ENCODE data around the gene WIPF2. TPM values are rescaled to one million over a fixed set of nuclear protein-coding genes. Genes with fewer than 3 reads are reported as not detected.

The WIPF2 gene
- total and polyA plus RNA-seq, 2 of the 8 experiments (the other 6 are each of a cell fraction or from before 2014, with no cell fraction given), result 6.9 to 25.3 TPM

- no peak for TF ChIP-seq SIN3A (conservative IDR thresholded peaks at IDR 0.05 in 1 of 2, IDR thresholded peaks at IDR 0.05 in 1 of 2; ENCODE audit: low read depth in 1 of 2, low read length in 2 of 2)
- TF ChIP-seq RNF2 (IDR thresholded peaks at IDR 0.05; ENCODE audit: borderline replicate concordance, low read depth, low read length, missing control alignments, poor library complexity, severe bottlenecking), result no peak
- no peak for TF ChIP-seq CBX8 (IDR thresholded peaks at IDR 0.05; ENCODE audit: borderline replicate concordance, low read depth, low read length)
- no peak for TF ChIP-seq YY1 (IDR thresholded peaks at IDR 0.05; ENCODE audit: low read depth, low read length)
- TF ChIP-seq E2F6 (IDR thresholded peaks at IDR 0.05), result no peak
- no peak for TF ChIP-seq EGR1 (IDR thresholded peaks at IDR 0.05; ENCODE audit: borderline replicate concordance, low read depth, low read length)
- TF ChIP-seq TEAD4 (IDR thresholded peaks at IDR 0.05; ENCODE audit: low read depth, low read length), result no peak
- TF ChIP-seq EP300 (IDR thresholded peaks at IDR 0.05; ENCODE audit: borderline replicate concordance in 1 of 2, low read depth in 2 of 2, low read length in 2 of 2), result no peak
- no peak for TF ChIP-seq CEBPB (IDR thresholded peaks at IDR 0.05; ENCODE audit: low read depth, low read length)
- no peak for TF ChIP-seq ASH2L (IDR thresholded peaks at IDR 0.05; ENCODE audit: low read length)
- TF ChIP-seq FOSL1 (IDR thresholded peaks at IDR 0.05; ENCODE audit: insufficient read depth, low read depth, low read length), result no peak
Observed at GRCh38 chr17:40326014-40326831, 107.1 kb downstream of the WIPF2 start (continued).
